Colonic mucosa (tissue), 4 donors: ENCODE results near the gene CFAP61. TPM values are rescaled to one million over a fixed set of nuclear protein-coding genes. Genes with fewer than 3 reads are reported as not detected.

Experiments
- DNase-seq: peaks from one replicate; pipeline ENCODE4 v3.0.0-alpha.2; 2020
- H3K27ac ChIP-seq: fragments of 200-600 bp; one replicate; pipeline ENCODE4 v1.8.0; 2021
- H3K27me3 ChIP-seq: fragments of 200-600 bp; one replicate; pipeline ENCODE4 v1.8.0; 2021
- H3K36me3 ChIP-seq: fragments of 200-600 bp; one replicate; pipeline ENCODE4 v1.8.0; 2021
- H3K4me1 ChIP-seq: fragments of 200-600 bp; one replicate; pipeline ENCODE4 v1.8.0; 2021; ENCODE audit warnings: mild to moderate bottlenecking
- H3K4me3 ChIP-seq: fragments of 200-600 bp; one replicate; pipeline ENCODE4 v1.8.0; 2021
- H3K9ac ChIP-seq, 2 donors: one replicate each; pipeline ENCODE4 v1.7.0; 2013; ENCODE audit warnings: control low read depth in 2 of 2, low read depth in 2 of 2, low read length in 2 of 2
- H3K9me3 ChIP-seq: fragments of 200-600 bp; one replicate; pipeline ENCODE4 v1.8.0; 2021
- intact Hi-C: fragments of 100-400 bp; cut with DNase I; formaldehyde crosslinking; loops from one replicate; pipeline ENCODE4 v1.14.1; 2022
- total RNA-seq, 2 donors: library from RNA; stranded (reverse); fragmentation: NEBNext Ultra II Directional in 1 of 2; extraction: Animal tissue kit (Norgen Biotek cat#: 25700) in 1 of 2; gene quantifications; one replicate each; pipeline ENCODE4 v1.2.1, GENCODE V29; 2021
- TF ChIP-seq, protein P1 (sequence below): fragments of 200-600 bp; IDR thresholded peaks from one replicate; pipeline ENCODE4 v1.8.0; 2022; ENCODE audit warnings: antibody characterized with exemption, mild to moderate bottlenecking
- donor health status: healthy.
- donor health status: DM: no; HTN: no; CAD: no.
- donor health status: DM: no; HTN: no; CAD: no.

Gene CFAP61
- total RNA-seq, 2 donors from 2014 or later: 0.32 TPM; not detected in 1

GRCh38 chr20:20212675-20213096 is 160.4 kb downstream of the CFAP61 start:
- Histone ChIP-seq H3K9ac (no peak overlapping the region), H3K27ac (no peak overlapping the region), H3K4me1 (peaks cover 7% of the 10 kb centered on the region), H3K4me3 (no peak overlapping the region), H3K27me3 (no peaks in the 10 kb centered on the region), H3K36me3 (no peaks in the 10 kb centered on the region), H3K9me3 (no peaks in the 10 kb centered on the region)
- TF ChIP-seq, protein P1, sequence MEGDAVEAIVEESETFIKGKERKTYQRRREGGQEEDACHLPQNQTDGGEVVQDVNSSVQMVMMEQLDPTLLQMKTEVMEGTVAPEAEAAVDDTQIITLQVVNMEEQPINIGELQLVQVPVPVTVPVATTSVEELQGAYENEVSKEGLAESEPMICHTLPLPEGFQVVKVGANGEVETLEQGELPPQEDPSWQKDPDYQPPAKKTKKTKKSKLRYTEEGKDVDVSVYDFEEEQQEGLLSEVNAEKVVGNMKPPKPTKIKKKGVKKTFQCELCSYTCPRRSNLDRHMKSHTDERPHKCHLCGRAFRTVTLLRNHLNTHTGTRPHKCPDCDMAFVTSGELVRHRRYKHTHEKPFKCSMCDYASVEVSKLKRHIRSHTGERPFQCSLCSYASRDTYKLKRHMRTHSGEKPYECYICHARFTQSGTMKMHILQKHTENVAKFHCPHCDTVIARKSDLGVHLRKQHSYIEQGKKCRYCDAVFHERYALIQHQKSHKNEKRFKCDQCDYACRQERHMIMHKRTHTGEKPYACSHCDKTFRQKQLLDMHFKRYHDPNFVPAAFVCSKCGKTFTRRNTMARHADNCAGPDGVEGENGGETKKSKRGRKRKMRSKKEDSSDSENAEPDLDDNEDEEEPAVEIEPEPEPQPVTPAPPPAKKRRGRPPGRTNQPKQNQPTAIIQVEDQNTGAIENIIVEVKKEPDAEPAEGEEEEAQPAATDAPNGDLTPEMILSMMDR: no peak
- DNase-seq: no peak
- intact Hi-C loops: no loop called here

DNA sequence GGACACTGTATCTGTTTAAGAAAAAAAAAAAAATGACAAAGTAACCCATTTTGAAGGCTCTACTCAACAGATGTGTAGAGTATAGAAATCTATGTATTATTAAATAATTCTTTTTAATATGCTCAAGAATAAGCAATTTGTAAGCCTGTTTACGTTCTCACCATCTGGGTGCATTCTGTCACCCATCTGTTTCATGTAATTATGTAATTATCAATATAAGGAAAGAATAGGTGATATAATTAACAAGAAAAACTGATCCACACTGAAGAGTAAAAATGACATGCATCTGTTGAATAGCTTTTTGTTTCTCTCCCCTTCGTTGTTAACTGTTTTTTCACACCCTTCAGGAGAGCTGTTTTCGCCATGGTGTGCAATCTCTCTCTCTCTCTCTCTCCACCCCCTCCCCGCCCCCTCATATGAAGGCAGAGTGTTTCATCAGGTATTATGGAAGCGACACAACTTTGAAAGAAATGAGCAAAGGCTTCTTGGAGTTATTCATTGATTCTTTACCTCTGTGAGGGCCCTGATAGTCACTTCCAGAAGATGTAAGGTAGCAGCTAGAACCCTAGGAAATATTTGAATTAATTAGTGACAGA is 161.3 kb downstream of the CFAP61 start:
- Histone ChIP-seq H3K27ac (no peak overlapping the region), H3K4me3 (no peak overlapping the region), H3K9me3 (no peaks in the 10 kb centered on the region), H3K9ac (no peak overlapping the region), H3K36me3 (no peaks in the 10 kb centered on the region), H3K27me3 (no peaks in the 10 kb centered on the region), H3K4me1 (peaks cover 7% of the 10 kb centered on the region)
- intact Hi-C loops: no loop called here
- TF ChIP-seq, protein P1: no peak
- DNase-seq: no peak

GRCh38 chr20:20214757-20215275 is 162.5 kb downstream of the CFAP61 start:
- no peak for DNase-seq
- Histone ChIP-seq H3K27ac (no peak overlapping the region), H3K27me3 (no peaks in the 10 kb centered on the region), H3K36me3 (no peaks in the 10 kb centered on the region), H3K4me3 (no peak overlapping the region), H3K9ac (no peak overlapping the region), H3K9me3 (no peaks in the 10 kb centered on the region), H3K4me1 (peaks cover 7% of the 10 kb centered on the region)
- TF ChIP-seq, protein P1: no peak
- intact Hi-C loops: no loop called here

GRCh38 chr20:20215976-20216727 is 163.8 kb downstream of the CFAP61 start:
- H3K9me3 ChIP-seq: no peaks in the 10 kb centered on the region
- H3K27ac ChIP-seq: no peak overlapping the region
- no peak overlapping the region for H3K4me3 ChIP-seq
- no peaks in the 10 kb centered on the region for H3K27me3 ChIP-seq
- peaks cover 7% of the 10 kb centered on the region for H3K4me1 ChIP-seq
- no peaks in the 10 kb centered on the region for H3K36me3 ChIP-seq
- intact Hi-C loops: no loop called here
- TF ChIP-seq, protein P1: no peak
- no peak overlapping the region for H3K9ac ChIP-seq
- DNase-seq: no peak

- Histone ChIP-seq H3K9me3 (no peaks in the 10 kb centered on the region), H3K9ac (no peak overlapping the region), H3K27me3 (no peaks in the 10 kb centered on the region), H3K36me3 (no peaks in the 10 kb centered on the region), H3K4me1 (peaks cover 2% of the 10 kb centered on the region), H3K27ac (no peak overlapping the region), H3K4me3 (no peak overlapping the region)
- TF ChIP-seq, protein P1: no peak
- no peak for DNase-seq
- intact Hi-C loops: no loop called here
Observed at GRCh38 chr20:20216941-20217340, 164.6 kb downstream of the CFAP61 start.
